ENCODE results near the gene SPSB4.

SPSB4 gene

GRCh38 chr3:141129541-141130011 is 78.4 kb downstream of the SPSB4 start:
- no peaks in the 10 kb centered on the region for H3K27me3 ChIP-seq
- no peak overlapping the region for H3K4me3 ChIP-seq (ENCODE audit: low read depth in 1 of 2, low read length in 1 of 2)
- no peak overlapping the region for H3K27ac ChIP-seq
- H3K9me3 ChIP-seq: no peaks in the 10 kb centered on the region
- H3K36me3 ChIP-seq: no peaks in the 10 kb centered on the region
- H3K4me1 ChIP-seq (ENCODE audit: control insufficient read depth in 1 of 2, insufficient read depth in 1 of 2, low read depth in 1 of 2, low read length in 1 of 2): no peaks in the 10 kb centered on the region
- TF ChIP-seq, protein P1, sequence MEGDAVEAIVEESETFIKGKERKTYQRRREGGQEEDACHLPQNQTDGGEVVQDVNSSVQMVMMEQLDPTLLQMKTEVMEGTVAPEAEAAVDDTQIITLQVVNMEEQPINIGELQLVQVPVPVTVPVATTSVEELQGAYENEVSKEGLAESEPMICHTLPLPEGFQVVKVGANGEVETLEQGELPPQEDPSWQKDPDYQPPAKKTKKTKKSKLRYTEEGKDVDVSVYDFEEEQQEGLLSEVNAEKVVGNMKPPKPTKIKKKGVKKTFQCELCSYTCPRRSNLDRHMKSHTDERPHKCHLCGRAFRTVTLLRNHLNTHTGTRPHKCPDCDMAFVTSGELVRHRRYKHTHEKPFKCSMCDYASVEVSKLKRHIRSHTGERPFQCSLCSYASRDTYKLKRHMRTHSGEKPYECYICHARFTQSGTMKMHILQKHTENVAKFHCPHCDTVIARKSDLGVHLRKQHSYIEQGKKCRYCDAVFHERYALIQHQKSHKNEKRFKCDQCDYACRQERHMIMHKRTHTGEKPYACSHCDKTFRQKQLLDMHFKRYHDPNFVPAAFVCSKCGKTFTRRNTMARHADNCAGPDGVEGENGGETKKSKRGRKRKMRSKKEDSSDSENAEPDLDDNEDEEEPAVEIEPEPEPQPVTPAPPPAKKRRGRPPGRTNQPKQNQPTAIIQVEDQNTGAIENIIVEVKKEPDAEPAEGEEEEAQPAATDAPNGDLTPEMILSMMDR (IDR thresholded peaks at IDR 0.05): no peak

GRCh38 chr3:141143517-141143916 is 92.4 kb downstream of the SPSB4 start:
- H3K27me3 ChIP-seq: no peaks in the 10 kb centered on the region
- H3K27ac ChIP-seq: no peak overlapping the region
- no peaks in the 10 kb centered on the region for H3K36me3 ChIP-seq
- no peaks in the 10 kb centered on the region for H3K4me1 ChIP-seq (ENCODE audit: control insufficient read depth in 1 of 2, insufficient read depth in 1 of 2, low read depth in 1 of 2, low read length in 1 of 2)
- H3K9me3 ChIP-seq: no peaks in the 10 kb centered on the region
- no peak overlapping the region for H3K4me3 ChIP-seq (ENCODE audit: low read depth in 1 of 2, low read length in 1 of 2)
- TF ChIP-seq, protein P1 (IDR thresholded peaks at IDR 0.05): no peak

- H3K27me3 ChIP-seq: no peaks in the 10 kb centered on the region
- no peaks in the 10 kb centered on the region for H3K36me3 ChIP-seq
- TF ChIP-seq, protein P1 (IDR thresholded peaks at IDR 0.05): no peak
- no peaks in the 10 kb centered on the region for H3K4me1 ChIP-seq (ENCODE audit: control insufficient read depth in 1 of 2, insufficient read depth in 1 of 2, low read depth in 1 of 2, low read length in 1 of 2)
- H3K4me3 ChIP-seq (ENCODE audit: low read depth in 1 of 2, low read length in 1 of 2): no peak overlapping the region
- no peaks in the 10 kb centered on the region for H3K9me3 ChIP-seq
- H3K27ac ChIP-seq: no peak overlapping the region
These were observed 95.9 kb downstream of the SPSB4 start for GRCh38 chr3:141146979-141147470.

DNA sequence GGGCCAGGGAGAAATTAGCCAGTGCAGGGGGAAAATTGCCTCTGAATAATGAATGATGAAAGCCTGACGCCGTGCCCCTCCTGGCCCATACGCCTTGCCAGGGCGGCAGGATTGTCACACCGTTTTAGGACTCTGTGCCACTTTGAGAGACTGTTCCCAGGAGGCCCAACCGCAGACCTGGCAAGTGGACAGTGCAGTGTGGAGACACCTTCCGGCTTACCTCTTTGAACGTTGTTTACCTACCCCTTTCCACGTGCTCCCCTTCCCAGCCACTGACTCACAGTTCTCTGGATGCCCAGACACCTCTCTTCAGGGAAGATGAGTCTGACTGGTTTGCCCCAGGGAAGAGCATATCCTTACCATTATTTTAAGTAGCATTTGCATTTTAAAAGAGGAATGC is 96.5 kb downstream of the SPSB4 start:
- H3K27me3 ChIP-seq: no peaks in the 10 kb centered on the region
- TF ChIP-seq, protein P1 (IDR thresholded peaks at IDR 0.05): no peak
- no peak overlapping the region for H3K4me3 ChIP-seq (ENCODE audit: low read depth in 1 of 2, low read length in 1 of 2)
- no peaks in the 10 kb centered on the region for H3K9me3 ChIP-seq
- no peak overlapping the region for H3K27ac ChIP-seq
- no peaks in the 10 kb centered on the region for H3K4me1 ChIP-seq (ENCODE audit: control insufficient read depth in 1 of 2, insufficient read depth in 1 of 2, low read depth in 1 of 2, low read length in 1 of 2)
- H3K36me3 ChIP-seq: no peaks in the 10 kb centered on the region

DNA sequence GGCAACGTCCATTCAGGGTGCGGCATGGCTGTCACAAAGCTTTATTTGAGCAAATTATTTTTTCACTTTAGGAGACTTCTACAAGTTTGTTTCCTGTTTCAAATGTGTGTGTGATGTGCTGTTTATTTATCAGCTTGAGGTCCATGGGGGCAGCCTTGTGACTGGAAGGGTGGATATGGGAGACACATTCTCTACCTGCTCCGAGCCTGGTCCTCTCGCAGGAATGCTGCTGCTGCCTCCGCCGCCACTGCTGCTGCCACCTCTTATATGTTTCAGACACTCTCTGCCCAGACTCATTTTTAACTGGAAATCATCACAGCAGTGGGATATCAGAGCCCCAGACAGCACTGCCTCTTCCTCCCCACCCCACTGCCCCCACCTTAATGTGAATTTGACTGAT is 97.0 kb downstream of the SPSB4 start:
- no peaks in the 10 kb centered on the region for H3K4me1 ChIP-seq (ENCODE audit: control insufficient read depth in 1 of 2, insufficient read depth in 1 of 2, low read depth in 1 of 2, low read length in 1 of 2)
- H3K36me3 ChIP-seq: no peaks in the 10 kb centered on the region
- H3K4me3 ChIP-seq (ENCODE audit: low read depth in 1 of 2, low read length in 1 of 2): no peak overlapping the region
- no peaks in the 10 kb centered on the region for H3K27me3 ChIP-seq
- TF ChIP-seq, protein P1 (IDR thresholded peaks at IDR 0.05): no peak
- no peaks in the 10 kb centered on the region for H3K9me3 ChIP-seq
- H3K27ac ChIP-seq: no peak overlapping the region

DNA sequence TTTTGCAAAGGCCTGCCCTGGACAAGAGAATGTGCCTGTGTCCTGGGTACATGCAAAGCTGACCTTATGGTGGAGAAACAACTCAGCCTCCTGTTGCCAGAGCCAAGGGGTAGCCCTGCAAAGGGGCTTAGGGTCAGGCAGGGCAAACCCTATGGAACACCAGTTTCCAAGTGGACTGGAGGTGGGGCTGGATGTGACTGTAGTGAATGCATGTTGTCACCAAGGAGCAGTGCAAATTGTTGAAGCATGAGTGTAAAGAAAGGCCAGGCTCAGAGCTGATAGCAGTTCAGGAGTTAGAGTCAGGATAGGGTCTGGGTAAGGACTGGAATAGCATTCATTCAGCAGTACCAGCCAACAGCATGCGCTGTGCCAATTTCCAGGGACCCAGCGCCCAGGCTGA is 97.6 kb downstream of the SPSB4 start:
- no peak overlapping the region for H3K4me3 ChIP-seq (ENCODE audit: low read depth in 1 of 2, low read length in 1 of 2)
- no peaks in the 10 kb centered on the region for H3K9me3 ChIP-seq
- no peaks in the 10 kb centered on the region for H3K4me1 ChIP-seq (ENCODE audit: control insufficient read depth in 1 of 2, insufficient read depth in 1 of 2, low read depth in 1 of 2, low read length in 1 of 2)
- no peaks in the 10 kb centered on the region for H3K36me3 ChIP-seq
- no peak overlapping the region for H3K27ac ChIP-seq
- TF ChIP-seq, protein P1 (IDR thresholded peaks at IDR 0.05): no peak
- H3K27me3 ChIP-seq: no peaks in the 10 kb centered on the region

Measured in neutrophil (primary cell).